CD4-positive, alpha-beta T cell treated with Interleukin-6 for 4 hours (primary cell): Measurements from ENCODE around the gene NPDC1.
A peak's percentile ranks its signal among the peaks of the same experiment; 100 is the strongest.

Experiments
- DNase-seq: peaks from one replicate; pipeline ENCODE4 v3.0.0-alpha.2; 2020; ENCODE audit warnings: mixed read lengths

NPDC1 gene

GRCh38 chr9:137023157-137023556 lies 22.8 kb downstream of the NPDC1 start:
- DNase-seq: no peak

- no peak for DNase-seq
These were observed 23.3 kb downstream of the NPDC1 start for GRCh38 chr9:137022662-137023008.

GRCh38 chr9:137021979-137022661 lies 23.9 kb downstream of the NPDC1 start:
- peak; percentile 72 for DNase-seq

GRCh38 chr9:137021568-137021978 lies 24.4 kb downstream of the NPDC1 start:
- no peak for DNase-seq

GRCh38 chr9:137020771-137021567 lies 25.0 kb downstream of the NPDC1 start:
- no peak for DNase-seq

- no peak for DNase-seq
These were observed 25.9 kb downstream of the NPDC1 start for GRCh38 chr9:137019891-137020683.

GRCh38 chr9:137018761-137019559 lies 27.0 kb downstream of the NPDC1 start:
- DNase-seq: no peak

- no peak for DNase-seq
These were observed 28.0 kb downstream of the NPDC1 start for GRCh38 chr9:137017791-137018497.

- DNase-seq: no peak
These were observed 28.9 kb downstream of the NPDC1 start for GRCh38 chr9:137017071-137017470.

- no peak for DNase-seq
These were observed 29.5 kb downstream of the NPDC1 start for GRCh38 chr9:137016436-137016835.

GRCh38 chr9:137015976-137016375 lies 30.0 kb downstream of the NPDC1 start:
- DNase-seq: no peak

GRCh38 chr9:137015540-137015930 lies 30.4 kb downstream of the NPDC1 start:
- no peak for DNase-seq

- DNase-seq: no peak
These were observed 31.0 kb downstream of the NPDC1 start for GRCh38 chr9:137014776-137015539.

GRCh38 chr9:137014166-137014565 lies 31.8 kb downstream of the NPDC1 start:
- DNase-seq: no peak

GRCh38 chr9:137013571-137013940 lies 32.4 kb downstream of the NPDC1 start:
- DNase-seq: no peak

GRCh38 chr9:137012694-137013570 lies 33.0 kb downstream of the NPDC1 start:
- DNase-seq: no peak

- DNase-seq: no peak
These were observed 33.9 kb downstream of the NPDC1 start for GRCh38 chr9:137011907-137012675.

- DNase-seq: no peak
These were observed 34.8 kb downstream of the NPDC1 start for GRCh38 chr9:137011156-137011555.

GRCh38 chr9:137009938-137010732 lies 35.8 kb downstream of the NPDC1 start:
- no peak for DNase-seq
